CD4-positive, CD25-positive, alpha-beta regulatory T cell (primary cell): ENCODE data around the gene TMPRSS6. TPM values are rescaled to one million over a fixed set of nuclear protein-coding genes. Genes with fewer than 3 reads are reported as not detected.

ENCODE experiments used
- ATAC-seq, 2 donors: fragments of 150-1000 bp; cut with Tn5 transposase; one replicate each; pipeline ENCODE4 v1.10.0; 2021; ENCODE audit warnings: low read depth in 2 of 2, moderate number of reproducible peaks in 2 of 2, moderate library complexity in 1 of 2
- DNase-seq, 3 donors: peaks; one replicate each; pipeline versions ENCODE4 v3.0.0 to v3.0.0-alpha.2; 2012 to 2022; ENCODE audit warnings: mixed read lengths in 1 of 3
- H3K27ac ChIP-seq: one replicate; pipeline ENCODE4 v1.7.0; 2013; ENCODE audit warnings: mild to moderate bottlenecking, low read length; ENCODE audit not compliant: insufficient read depth, poor library complexity, severe bottlenecking
- H3K27me3 ChIP-seq: one replicate; pipeline ENCODE4 v1.7.0; 2013; ENCODE audit warnings: low read length; ENCODE audit not compliant: control insufficient read depth, insufficient read depth
- H3K36me3 ChIP-seq: one replicate; pipeline ENCODE4 v1.7.0; 2013; ENCODE audit warnings: mild to moderate bottlenecking, low read length, moderate library complexity; ENCODE audit not compliant: control insufficient read depth, insufficient read depth
- H3K4me1 ChIP-seq: 2 replicates; pipeline ENCODE4 v1.7.0; 2013; ENCODE audit warnings: mild to moderate bottlenecking, low read length; ENCODE audit not compliant: insufficient read depth, control insufficient read depth, poor library complexity, severe bottlenecking
- H3K4me3 ChIP-seq: one replicate; pipeline ENCODE4 v1.7.0; 2013; ENCODE audit warnings: low read depth, mild to moderate bottlenecking, low read length, moderate library complexity
- H3K9me3 ChIP-seq, 2 experiments: 1 replicate in 1 of 2; 2 replicates in 1 of 2; pipeline ENCODE4 v1.7.0; 2013; ENCODE audit warnings: low read length in 2 of 2, mild to moderate bottlenecking in 1 of 2, moderate library complexity in 1 of 2; ENCODE audit not compliant: control insufficient read depth in 2 of 2
- H3K27ac Mint-ChIP-seq, 3 donors: one replicate each; pipeline ENCODE4 v1.8.0; 2020 to 2022; ENCODE audit warnings: mild to moderate bottlenecking in 3 of 3, mixed read lengths in 3 of 3, moderate library complexity in 2 of 3
- H3K27me3 Mint-ChIP-seq: one replicate; pipeline ENCODE4 v1.8.0; 2022; ENCODE audit warnings: mild to moderate bottlenecking, mixed read lengths
- H3K36me3 Mint-ChIP-seq: one replicate; pipeline ENCODE4 v1.8.0; 2020; ENCODE audit warnings: mixed read lengths
- H3K4me1 Mint-ChIP-seq, 4 donors: one replicate each; pipeline ENCODE4 v1.8.0; 2020 to 2022; ENCODE audit warnings: mixed read lengths in 4 of 4, mild to moderate bottlenecking in 1 of 4
- H3K4me3 Mint-ChIP-seq, 4 donors: one replicate each; pipeline ENCODE4 v1.8.0; 2020 to 2022; ENCODE audit warnings: mild to moderate bottlenecking in 4 of 4, mixed read lengths in 4 of 4, moderate library complexity in 3 of 4
- H3K9me3 Mint-ChIP-seq, 7 donors: one replicate each; pipeline ENCODE4 v1.8.0; 2020 to 2022; ENCODE audit warnings: mixed read lengths in 7 of 7, mild to moderate bottlenecking in 3 of 7, moderate library complexity in 2 of 7
- polyA plus RNA-seq, 4 donors: library from polyadenylated mRNA; unstranded; fragments of 300-500 nt; fragmentation: Illumina TruSeq; gene quantifications; one replicate each; pipeline ENCODE4 v1.2.3, GENCODE V29; 2021
- total RNA-seq: library from RNA; stranded (reverse); gene quantifications from one replicate; pipeline ENCODE4 v1.2.3, GENCODE V29; 2022

Gene TMPRSS6
- total and polyA plus RNA-seq, 5 donors from 2014 or later = 0.10 to 1.5 (median 0.17) TPM

- Mint-ChIP-seq H3K27me3 (peaks cover 5% of the 10 kb centered on the region), H3K9me3 (peaks cover 0 to 6% (median 2%) of the 10 kb centered on the region in 7 donors), H3K4me1 (peaks cover 0 to 55% (median 31%) of the 10 kb centered on the region in 4 donors), H3K36me3 (peaks cover 7% of the 10 kb centered on the region), H3K27ac (peak overlapping the region; percentile 86 to 100 (median 99)), H3K4me3 (peak overlapping the region in 1 of 4 donors; percentile 97)
- peaks cover 42% of the 10 kb centered on the region for H3K4me1 ChIP-seq
- H3K27me3 ChIP-seq = no peaks in the 10 kb centered on the region
- no peak for DNase-seq
- ATAC-seq = no peak
- no peak overlapping the region for H3K4me3 ChIP-seq
- H3K27ac ChIP-seq = peak overlapping the region; percentile 90
- no peaks in the 10 kb centered on the region for H3K36me3 ChIP-seq
- no peaks in the 10 kb centered on the region for H3K9me3 ChIP-seq
Measured at GRCh38 chr22:37151401-37151800, 41.9 kb upstream of the TMPRSS6 start.

GRCh38 chr22:37150701-37151100, 41.2 kb upstream of the TMPRSS6 start:
- Mint-ChIP-seq H3K36me3 (peaks cover 13% of the 10 kb centered on the region), H3K9me3 (peaks cover 0 to 6% (median 2%) of the 10 kb centered on the region in 7 donors), H3K27me3 (peaks cover 5% of the 10 kb centered on the region), H3K4me1 (peaks cover 0 to 62% (median 38%) of the 10 kb centered on the region in 4 donors), H3K27ac (peak overlapping the region; percentile 98 to 100 (median 99)), H3K4me3 (peak overlapping the region; percentile 55 to 97 (median 78))
- Histone ChIP-seq H3K27ac (peak overlapping the region; percentile 90), H3K4me3 (no peak overlapping the region), H3K27me3 (no peaks in the 10 kb centered on the region), H3K9me3 (no peaks in the 10 kb centered on the region), H3K4me1 (peaks cover 49% of the 10 kb centered on the region), H3K36me3 (no peaks in the 10 kb centered on the region)
- DNase-seq (no peak), ATAC-seq (no peak)

GRCh38 chr22:37148742-37149665, 39.5 kb upstream of the TMPRSS6 start:
- H3K4me1 Mint-ChIP-seq = peaks cover 0 to 73% (median 47%) of the 10 kb centered on the region in 4 donors
- DNase-seq = no peak
- H3K36me3 Mint-ChIP-seq = peaks cover 18% of the 10 kb centered on the region
- H3K27me3 Mint-ChIP-seq = peaks cover 5% of the 10 kb centered on the region
- H3K4me3 ChIP-seq = peak overlapping the region; percentile 92
- H3K9me3 ChIP-seq = no peaks in the 10 kb centered on the region
- H3K4me3 Mint-ChIP-seq = peak overlapping the region; percentile 94 to 97 (median 96)
- H3K27ac ChIP-seq = peak overlapping the region; percentile 90
- peaks cover 66% of the 10 kb centered on the region for H3K4me1 ChIP-seq
- H3K27me3 ChIP-seq = no peaks in the 10 kb centered on the region
- peaks cover 0 to 6% (median 2%) of the 10 kb centered on the region in 7 donors for H3K9me3 Mint-ChIP-seq
- peaks cover 6% of the 10 kb centered on the region for H3K36me3 ChIP-seq
- no peak for ATAC-seq
- H3K27ac Mint-ChIP-seq = peak overlapping the region; percentile 86 to 100 (median 99)

GRCh38 chr22:37148031-37148651, 38.6 kb upstream of the TMPRSS6 start:
- H3K9me3 ChIP-seq = no peaks in the 10 kb centered on the region
- Mint-ChIP-seq H3K4me3 (peak overlapping the region; percentile 94 to 97 (median 96)), H3K4me1 (peaks cover 0 to 82% (median 52%) of the 10 kb centered on the region in 4 donors), H3K27ac (peak overlapping the region; percentile 95 to 100 (median 99)), H3K9me3 (peaks cover 0 to 6% (median 2%) of the 10 kb centered on the region in 7 donors), H3K27me3 (peaks cover 10% of the 10 kb centered on the region), H3K36me3 (peaks cover 24% of the 10 kb centered on the region)
- H3K27me3 ChIP-seq = no peaks in the 10 kb centered on the region
- ATAC-seq = peak; percentile 39 to 40
- H3K4me3 ChIP-seq = peak overlapping the region; percentile 92
- peaks cover 74% of the 10 kb centered on the region for H3K4me1 ChIP-seq
- peaks cover 14% of the 10 kb centered on the region for H3K36me3 ChIP-seq
- DNase-seq = peak in 2 of 3 donors; percentile 60 to 78
- peak overlapping the region; percentile 90 for H3K27ac ChIP-seq

- Mint-ChIP-seq H3K27me3 (peaks cover 10% of the 10 kb centered on the region), H3K4me1 (peaks cover 0 to 87% (median 55%) of the 10 kb centered on the region in 4 donors), H3K27ac (peak overlapping the region; percentile 95 to 100 (median 99)), H3K36me3 (peaks cover 26% of the 10 kb centered on the region), H3K9me3 (peaks cover 0 to 6% (median 2%) of the 10 kb centered on the region in 7 donors), H3K4me3 (peak overlapping the region; percentile 94 to 97 (median 96))
- no peaks in the 10 kb centered on the region for H3K9me3 ChIP-seq
- DNase-seq (no peak), ATAC-seq (no peak)
- H3K27ac ChIP-seq = peak overlapping the region; percentile 90
- H3K4me1 ChIP-seq = peaks cover 81% of the 10 kb centered on the region
- peak overlapping the region; percentile 92 for H3K4me3 ChIP-seq
- H3K36me3 ChIP-seq = peaks cover 22% of the 10 kb centered on the region
- no peaks in the 10 kb centered on the region for H3K27me3 ChIP-seq
Measured at GRCh38 chr22:37147186-37147990, 37.9 kb upstream of the TMPRSS6 start.

- DNase-seq (no peak), ATAC-seq (no peak)
- Histone ChIP-seq H3K36me3 (peaks cover 29% of the 10 kb centered on the region), H3K9me3 (no peaks in the 10 kb centered on the region), H3K27me3 (no peaks in the 10 kb centered on the region), H3K4me1 (peaks cover 89% of the 10 kb centered on the region), H3K27ac (peak overlapping the region; percentile 90), H3K4me3 (peak overlapping the region; percentile 92)
- Mint-ChIP-seq H3K4me3 (peak overlapping the region; percentile 94 to 97 (median 96)), H3K27me3 (peaks cover 10% of the 10 kb centered on the region), H3K27ac (peak overlapping the region; percentile 93 to 100 (median 99)), H3K36me3 (peaks cover 26% of the 10 kb centered on the region), H3K9me3 (peaks cover 0 to 6% (median 2%) of the 10 kb centered on the region in 7 donors), H3K4me1 (peaks cover 0 to 86% (median 52%) of the 10 kb centered on the region in 4 donors)
Measured at GRCh38 chr22:37146507-37147180, 37.1 kb upstream of the TMPRSS6 start.
